Esophagus mucosa (tissue), 1 donor: ENCODE data around the gene FBXO15. TPM values are rescaled to one million over a fixed set of nuclear protein-coding genes. Genes with fewer than 3 reads are reported as not detected.

Source experiments
- ATAC-seq: fragments of 200-7000 bp; cut with Tn5 transposase; one replicate; pipeline ENCODE4 v1.9.1; 2020
- total RNA-seq: library from RNA; stranded (reverse); gene quantifications from one replicate; pipeline ENCODE4 v1.2.4, GENCODE V29; 2023
- donor health status: DM: yes; HTN: yes; CAD: no.

The FBXO15 gene, protein sequence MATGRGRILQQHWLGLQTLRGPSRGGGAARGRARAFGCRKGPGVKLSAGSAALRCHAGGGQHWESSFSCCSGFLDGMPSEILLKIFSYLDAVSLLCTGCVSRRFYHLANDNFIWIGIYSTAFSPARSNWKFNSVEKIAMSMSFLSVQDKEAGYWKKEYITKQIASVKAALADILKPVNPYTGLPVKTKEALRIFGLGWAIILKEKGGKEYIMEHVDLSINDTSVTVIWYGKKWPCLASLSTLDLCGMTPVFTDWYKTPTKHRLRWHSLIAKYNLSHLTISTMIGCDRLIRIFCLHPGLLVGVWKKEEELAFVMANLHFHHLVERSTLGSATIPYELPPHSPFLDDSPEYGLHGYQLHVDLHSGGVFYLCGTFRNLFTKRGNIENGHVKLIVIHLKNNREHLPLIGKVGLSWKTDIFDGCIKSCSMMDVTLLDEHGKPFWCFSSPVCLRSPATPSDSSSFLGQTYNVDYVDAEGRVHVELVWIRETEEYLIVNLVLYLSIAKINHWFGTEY
- total RNA-seq, result 0.76 TPM

DNA sequence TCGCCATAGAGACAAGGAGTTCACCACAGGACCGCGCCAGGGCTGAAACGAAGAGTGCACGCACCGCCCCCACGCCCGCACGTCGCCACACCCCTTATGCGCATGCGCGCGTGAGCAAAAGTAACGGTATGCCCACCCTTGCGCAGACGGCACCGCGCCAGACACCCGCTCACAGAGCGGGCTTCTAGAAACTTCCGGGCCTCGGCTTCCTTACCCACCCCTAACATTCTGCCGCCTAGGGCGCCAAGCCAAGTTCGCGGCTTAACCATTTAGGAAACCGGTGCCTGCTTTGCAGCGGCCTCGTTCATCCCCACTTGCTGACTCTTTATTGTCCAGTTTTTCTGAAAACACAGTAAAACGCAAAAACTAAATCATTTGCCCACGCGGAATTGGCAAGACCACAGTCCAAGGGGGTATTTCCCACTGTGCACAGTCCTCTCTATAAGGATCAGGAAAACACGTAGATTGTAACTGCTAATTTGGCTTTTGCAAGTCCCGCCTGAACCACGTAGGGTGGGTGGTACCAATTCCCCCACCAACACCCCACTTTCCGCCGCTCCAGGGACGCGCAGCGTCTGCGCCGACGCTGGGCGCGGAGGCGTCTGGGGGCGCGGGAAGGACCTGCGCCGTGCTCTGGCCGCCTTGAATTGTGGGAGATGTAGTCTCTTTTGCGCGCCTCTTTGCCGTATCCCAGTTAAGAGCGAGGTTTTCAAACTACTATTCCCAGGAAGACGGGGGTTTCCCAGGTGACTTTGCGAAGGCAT is at the start of gene FBXO15, which contains the start of gene TIMM21:
FBXO15 (minus strand) TSS at position 56 of the 764 bp plus-strand sequence; CDS start at position 7, 49 bp downstream.
TIMM21 (plus strand) TSS at position 745 of the 764 bp plus-strand sequence. CDS start 286 bp downstream, outside the sequence.
- peak; percentile 98 for ATAC-seq

DNA sequence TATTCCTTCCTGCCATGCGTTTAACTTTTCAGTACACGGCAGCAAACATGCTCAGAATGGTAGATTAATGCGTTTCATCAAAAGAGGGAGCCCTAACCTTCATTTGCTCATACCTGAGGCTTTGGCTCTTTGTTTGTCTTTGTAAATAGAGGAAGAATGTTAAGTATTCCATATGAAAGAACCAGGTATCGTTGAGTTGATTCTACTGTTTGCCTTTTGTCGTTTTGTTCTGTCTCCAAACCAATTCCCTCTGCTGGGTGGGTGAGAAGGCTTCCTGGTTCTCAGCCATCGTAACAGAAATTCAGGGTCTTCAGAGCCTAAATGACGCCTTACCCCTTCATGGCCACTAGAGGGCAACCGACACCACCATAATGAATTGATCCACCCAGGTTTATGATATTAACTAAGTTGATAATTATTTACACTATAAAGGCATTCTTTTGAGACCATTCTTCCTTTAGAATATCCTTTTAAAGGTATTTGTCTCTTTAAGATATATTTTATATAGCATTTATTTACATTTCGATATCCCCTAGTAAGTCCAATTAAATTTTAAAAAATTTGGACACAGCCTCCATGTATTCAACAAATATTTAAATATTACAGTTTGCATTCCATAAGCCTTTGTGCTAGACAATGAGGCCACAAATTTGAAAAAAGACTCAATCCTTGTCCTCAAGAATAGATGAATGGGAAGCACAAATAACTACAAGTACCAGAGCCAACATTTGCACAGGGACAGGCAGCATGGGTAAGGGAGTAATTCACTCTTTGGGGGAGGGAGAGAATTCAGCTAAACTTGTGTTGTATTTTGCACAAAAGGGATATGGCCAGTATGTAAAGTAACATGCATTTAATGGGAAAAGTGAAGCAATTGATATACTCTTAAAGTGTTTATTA is 48.8 kb upstream of the FBXO15 start:
- peak; percentile 74 for ATAC-seq

DNA sequence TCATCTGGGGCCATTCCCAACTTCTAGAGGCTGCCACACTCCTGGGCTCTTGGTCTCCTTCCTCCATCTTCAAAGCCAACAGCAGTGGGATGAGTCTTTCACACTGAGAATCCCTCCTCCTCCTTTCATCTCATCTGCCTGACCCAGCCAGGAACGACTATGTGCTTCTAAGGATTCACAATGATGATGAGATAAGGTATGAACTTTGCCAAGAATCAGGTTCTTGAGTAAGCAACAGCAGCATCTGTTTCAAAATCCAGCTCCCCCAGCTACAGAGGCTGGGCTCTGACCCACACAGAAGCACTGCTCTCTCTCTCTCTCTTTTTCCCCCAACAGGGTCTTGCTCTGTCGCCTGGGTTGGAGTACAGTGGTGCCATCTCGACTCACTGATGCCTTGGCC is 47.1 kb upstream of the FBXO15 start:
- ATAC-seq, result no peak

DNA sequence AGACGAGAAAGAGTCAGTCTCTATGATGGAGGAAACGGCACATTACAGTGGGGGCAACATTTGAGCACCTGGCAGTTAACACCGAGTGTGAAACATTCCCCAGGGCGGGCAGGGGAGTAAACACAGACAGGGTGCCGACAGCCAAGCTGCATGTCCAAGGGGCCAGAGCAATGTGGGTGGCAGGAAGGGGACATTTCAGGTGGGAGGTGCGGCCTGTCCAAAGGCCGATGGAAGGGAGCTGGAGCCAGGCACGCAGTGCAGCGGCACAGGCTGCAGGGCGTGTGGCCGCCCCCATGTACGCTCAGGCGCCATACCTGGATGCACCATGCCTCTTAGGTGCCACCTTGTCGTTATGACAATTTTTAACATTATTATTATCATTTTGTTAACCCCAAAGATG is 43.9 kb upstream of the FBXO15 start:
- ATAC-seq, result no peak

DNA sequence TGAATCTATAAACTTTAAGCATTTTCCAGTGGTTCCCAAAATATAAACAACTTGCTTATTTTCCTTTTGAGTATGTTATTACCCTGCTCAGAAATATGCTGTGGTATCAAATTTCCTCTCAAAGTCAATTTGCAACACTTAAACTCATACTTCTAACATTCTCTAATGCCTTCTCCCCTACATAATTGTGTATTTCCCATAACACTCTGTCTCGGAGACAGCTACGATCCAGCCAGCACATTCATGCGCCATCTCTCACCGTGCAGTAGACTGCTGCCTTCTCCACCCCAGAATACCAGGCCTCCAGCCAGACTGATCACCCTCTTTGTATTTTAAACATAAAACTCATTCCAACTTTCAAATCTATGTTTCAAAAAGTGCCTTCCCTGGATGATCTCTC is 42.5 kb upstream of the FBXO15 start:
- no peak for ATAC-seq

DNA sequence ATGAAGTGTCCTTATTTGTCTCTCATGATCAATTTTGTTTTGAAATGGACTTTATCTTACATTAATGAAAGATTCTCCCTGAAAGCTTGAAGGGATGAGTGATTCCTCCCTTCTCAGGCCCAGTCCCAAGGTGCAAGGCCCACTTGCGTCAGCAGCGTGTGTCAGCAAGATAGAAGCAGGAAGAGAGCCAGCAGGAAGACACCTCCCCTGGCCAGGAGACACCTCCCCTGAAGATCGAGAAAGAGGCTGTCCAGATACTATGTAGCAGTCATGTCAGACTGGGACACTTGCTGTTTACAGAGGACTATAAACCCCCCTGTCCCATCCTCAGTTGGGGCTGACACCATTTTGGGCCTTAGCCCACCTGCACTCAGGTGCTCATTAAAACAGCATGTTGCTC is 39.0 kb upstream of the FBXO15 start:
- ATAC-seq, result no peak

DNA sequence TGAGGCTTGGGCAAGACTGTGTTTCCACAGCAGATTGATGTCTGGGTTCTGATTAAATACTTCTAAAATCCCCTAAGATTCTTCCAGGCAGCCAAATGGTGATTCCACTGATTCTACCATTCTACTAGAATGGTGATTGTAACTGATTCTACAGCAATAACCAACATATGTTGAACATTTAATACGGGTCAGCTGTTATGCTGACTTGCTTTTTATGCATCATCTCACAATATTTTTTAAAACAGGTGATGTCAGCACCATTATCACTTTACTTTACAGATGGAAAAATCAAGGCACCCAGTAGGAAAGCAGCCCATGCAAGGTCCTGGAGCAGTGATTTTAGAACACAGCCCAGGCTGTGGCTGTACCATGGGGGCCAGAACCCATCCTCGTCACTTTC is 38.2 kb upstream of the FBXO15 start:
- ATAC-seq, result no peak

DNA sequence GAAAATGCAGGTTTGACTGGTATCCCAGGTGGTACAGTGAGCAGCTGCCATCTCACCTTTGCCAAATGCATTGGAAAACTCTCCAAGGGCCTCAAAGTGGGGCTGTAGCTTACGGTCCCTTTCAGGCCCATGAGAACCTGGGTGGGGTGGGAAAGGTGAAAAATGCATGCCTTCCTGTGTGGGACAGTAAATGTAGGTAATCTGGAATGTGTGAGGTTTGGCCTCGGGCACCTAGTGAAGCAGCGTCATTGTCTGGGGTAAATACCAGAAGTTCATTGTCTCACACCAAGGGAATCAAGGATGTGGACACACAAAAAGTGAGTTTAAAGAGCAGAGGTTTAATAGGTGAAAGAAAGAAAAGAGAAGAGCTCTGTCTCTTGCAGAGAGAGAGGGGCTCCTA is 37.2 kb upstream of the FBXO15 start:
- peak; percentile 37 for ATAC-seq

DNA sequence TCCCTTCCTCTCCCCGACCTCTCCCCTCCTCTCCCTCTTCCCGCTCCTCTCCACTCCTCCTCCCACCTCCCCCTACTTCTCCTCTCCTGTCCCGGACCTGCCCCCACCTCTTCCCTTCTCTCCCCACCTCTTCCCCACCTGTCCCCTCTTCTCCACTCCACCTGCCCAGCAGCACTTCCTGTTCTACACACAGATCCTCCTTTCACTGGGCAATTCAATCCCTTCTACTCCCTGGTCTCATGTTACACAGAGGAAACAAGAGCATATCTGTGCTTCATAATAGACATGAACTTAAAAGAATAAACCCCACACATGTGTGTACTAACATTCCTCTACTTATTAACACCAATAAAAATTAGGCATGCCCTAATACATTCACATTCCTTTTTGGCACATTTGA is 35.5 kb upstream of the FBXO15 start:
- no peak for ATAC-seq

DNA sequence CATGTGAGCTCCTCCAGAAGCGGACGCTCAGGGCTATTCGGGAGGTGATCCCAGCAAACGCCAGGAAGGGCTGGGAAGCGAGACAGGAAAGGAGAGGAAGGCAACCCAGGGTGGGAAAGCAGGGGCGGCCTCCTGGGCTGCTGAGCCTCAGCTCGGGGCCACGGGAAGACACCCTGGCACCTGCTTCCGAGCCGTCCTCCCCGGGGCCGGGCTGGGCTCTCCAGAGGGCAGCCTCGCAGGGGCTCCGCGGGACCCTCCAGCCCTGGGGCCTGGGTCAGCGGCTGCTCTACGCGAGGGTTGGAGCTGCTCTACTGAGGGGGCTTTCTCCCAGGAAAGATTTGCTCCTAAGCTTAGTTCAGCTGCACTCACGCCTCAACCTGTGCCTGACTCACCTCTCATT is 34.7 kb upstream of the FBXO15 start:
- no peak for ATAC-seq

DNA sequence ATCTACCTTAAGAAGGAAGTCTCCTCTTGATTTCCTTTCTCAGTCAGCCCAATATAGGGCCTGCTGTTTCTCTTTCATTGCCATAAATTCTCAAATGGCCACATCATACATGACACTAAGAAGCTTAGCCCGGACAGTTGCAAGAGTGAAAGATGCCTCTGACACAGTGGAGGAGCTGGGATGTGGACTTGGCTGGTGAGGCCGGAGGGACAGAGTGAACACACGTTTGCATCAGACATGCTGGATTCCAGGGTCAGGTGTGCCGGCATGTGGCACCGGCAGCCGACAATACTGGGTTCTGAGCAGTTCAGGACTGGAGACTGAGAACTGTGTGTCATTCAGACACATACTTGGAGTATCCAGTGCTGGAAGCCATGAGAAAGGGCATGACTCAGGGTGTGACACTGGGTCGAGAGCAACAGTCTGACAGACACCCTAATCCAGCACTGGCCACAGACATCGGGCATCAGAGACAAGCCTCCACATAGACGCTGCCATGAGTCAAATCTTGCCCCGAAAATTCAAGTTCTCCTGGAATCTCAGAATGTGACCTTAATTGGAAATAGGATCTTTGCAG is 32.1 kb upstream of the FBXO15 start:
- ATAC-seq, result no peak

DNA sequence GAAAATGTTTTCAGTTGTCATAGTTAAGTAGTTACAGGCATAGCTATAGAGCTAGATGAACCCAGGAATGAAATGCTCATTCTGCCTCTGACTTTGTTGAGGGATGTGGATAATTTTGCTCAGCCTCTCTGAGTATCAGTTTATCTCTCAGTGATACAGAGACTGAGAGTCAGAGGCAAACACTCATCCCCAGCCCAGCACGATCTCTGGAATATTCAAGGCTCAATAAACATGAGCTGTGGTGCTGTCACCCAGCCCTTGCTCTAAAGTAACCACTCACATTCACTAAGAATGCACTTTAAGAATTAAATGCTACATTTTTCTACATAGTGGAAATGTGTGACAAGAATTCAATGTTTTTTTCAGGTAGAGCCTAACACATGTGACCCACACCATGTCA is 31.2 kb upstream of the FBXO15 start:
- no peak for ATAC-seq

DNA sequence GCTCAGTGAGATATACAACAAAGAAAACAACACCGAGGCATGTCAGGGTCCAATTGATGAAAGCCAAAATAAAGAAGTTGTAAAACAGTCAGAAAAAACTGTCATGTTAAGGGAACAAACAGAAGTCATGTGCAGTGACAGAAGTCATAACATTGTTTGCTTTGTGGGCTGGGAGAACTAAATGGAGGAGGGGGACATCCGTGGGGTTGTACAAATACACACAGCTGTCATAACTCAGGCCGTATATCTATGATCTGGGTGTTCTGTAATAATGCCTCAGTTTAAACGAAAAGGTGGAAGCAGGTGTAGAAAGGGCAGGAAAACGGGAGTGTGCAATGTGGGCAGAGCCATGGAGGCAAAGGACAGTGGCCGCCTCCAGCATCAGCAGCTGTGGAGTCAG is 28.0 kb upstream of the FBXO15 start:
- no peak for ATAC-seq

DNA sequence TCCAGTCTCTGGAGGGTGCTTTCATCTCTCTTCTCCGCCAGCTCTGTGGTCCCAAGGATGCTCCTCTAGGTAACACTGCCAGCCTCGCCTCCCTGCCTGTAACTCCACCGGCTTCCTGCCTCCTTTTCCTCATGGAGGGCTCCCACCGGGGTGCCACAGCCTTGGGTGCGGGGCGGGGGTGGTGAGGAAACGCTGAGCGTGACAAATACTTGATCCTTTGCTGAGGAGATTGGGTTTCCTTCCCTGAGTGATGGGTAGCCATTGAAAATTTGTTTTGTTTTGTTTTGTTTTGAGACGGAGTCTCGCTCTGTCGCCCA is 25.8 kb upstream of the FBXO15 start:
- no peak for ATAC-seq

DNA sequence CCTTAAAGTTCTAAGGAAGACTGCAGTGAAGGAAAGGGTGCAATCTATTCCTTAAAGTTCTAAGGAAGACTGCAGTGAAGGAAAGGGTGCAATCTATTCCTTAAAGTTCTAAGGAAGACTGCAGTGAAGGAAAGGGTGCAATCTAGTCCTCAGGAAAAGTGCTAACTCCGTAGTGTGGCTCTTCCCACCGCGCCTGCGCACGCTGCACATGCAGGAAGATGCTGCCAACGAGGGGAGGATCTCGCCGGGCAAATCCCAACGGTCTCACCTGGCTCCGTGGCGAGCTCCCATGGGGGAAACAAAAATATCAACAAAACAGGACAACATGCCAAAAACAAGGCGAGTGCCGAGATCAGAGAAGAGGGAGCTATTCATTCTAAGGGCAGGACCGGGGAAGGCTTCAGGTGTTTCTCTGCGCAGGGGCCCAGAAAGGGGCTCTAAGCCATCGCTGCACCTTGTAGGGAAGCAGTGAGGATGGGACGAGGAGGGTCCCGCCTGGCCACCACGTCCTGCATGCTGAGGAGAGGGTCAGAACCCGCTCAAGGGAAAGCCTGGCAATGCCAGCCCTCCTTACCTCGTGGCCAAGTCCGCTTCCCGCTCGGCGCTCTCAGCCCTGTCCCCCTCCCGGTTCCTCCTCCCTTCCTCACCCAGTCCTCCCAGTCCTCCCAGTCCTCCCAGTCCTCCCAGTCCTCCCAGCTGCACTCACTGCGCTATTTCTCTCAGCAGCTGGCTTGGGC is 25.2 kb upstream of the FBXO15 start:
- ATAC-seq, result no peak

DNA sequence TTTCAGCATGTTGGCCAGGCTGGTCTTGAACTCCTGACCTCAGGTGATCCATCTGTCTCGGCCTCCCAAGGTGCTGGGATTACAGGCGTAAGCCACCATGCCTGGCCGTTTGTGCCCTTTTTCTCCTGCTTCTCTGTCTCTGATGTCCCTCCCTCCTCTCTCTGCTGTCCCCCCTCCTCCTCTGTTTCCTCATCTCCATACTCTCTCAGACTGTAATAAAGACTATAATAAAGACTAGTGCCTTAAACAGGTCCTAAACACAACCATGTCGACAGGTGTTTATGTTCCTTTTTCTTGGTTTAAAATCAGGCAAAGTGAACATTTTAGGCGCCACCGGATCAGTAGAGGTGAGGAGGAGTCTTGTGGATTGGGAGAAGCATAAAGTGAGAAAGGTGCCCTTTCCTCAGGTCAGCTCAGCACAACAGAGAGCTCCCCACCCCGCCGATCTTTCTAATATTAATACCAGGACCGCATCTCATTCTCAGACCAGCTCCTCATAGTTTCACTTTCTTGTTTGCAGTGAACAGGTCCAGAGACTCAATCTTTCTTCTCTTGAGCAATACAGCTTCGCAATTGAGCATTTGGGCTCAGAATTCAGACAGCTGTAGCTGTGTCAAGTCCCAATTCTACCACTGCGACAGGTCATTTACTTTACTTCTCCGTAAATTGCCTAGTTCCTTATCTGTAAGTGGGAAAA is 24.4 kb upstream of the FBXO15 start:
- no peak for ATAC-seq

DNA sequence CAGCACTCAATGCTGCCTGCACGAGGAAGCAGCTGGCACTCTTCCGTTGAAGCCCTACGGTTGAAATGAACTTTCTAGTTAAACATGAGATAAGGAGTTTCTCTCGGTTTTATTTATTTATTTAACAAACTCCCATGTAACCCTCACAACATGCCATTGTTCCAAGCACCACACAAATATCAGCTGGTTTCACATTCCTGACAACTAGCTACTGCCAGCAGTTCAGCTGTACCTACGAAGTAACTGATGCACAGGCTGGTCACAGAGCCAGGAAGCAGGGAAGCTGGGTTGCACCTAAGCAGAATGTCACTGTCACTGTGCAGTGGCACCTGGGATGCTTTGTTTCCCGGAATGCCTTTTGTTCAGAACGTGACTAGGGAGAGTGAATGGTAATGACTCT is 18.8 kb upstream of the FBXO15 start:
- ATAC-seq, result no peak

DNA sequence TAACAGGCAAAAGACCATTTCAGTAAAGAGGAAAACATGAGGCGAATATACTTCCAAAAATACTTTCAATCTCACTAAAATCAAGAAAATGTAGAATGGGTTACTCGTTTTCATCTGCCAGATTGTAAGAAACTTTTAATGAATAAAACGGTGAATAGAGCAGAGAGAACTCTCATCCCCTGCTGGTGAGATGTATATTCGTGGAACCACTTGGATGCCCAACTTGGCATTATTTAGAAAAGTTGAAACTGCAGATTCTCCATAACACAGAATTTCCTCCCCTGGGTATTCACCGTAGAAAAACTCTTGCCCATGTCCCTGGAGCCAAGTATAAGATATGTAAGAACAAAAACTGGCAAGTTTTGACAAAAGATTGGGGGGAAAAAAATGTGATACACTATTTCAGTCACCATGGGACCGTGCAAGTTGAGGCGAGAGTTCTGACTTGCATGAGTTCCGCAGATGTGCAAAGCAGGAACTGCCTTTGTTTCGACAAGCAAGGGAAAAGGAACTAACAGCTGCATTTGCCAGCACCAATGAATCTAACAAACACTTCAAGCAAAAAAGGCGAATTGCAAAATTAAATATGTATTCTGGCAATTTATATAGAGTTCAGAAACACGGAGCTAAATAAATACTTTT is 15.5 kb upstream of the FBXO15 start:
- ATAC-seq, result peak; percentile 57

DNA sequence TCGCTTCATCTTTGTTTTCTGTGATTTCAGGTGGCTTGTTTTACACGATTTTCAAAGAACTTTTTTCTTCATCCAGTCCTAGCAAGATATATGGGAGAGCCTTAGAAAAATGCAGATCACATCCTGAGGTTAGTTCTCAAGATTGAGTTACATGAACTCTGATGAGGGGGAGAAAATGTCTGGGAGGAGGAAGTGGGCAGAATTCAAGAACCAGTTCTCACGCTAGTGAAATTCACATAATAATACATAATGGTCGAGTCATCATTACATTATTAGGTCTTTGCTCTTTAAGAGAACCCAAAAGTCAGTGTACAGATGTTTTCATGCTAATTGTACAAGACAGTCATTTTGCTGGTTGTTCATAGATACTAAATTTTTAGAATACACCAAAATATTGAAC is 7.6 kb upstream of the FBXO15 start:
- no peak for ATAC-seq

DNA sequence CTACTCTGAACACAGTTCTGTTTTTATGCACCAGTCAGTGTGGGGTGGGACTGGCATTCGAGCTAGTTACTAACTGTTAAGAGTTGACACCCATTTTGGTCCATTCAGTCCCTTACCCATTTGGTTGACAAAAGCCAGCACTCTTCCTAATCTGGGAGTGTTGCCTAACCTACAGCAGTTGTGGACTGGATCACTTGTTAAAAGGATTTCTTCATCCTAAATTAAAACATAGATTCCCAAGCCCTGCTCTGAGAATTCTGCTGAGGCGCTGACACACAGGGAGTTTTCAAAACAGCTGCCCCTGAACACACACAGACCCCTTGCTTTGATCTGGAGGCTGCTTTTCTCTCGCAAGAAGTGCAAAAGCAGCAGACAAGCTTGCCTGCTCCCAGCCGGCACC is 7.1 kb upstream of the FBXO15 start:
- ATAC-seq, result no peak

DNA sequence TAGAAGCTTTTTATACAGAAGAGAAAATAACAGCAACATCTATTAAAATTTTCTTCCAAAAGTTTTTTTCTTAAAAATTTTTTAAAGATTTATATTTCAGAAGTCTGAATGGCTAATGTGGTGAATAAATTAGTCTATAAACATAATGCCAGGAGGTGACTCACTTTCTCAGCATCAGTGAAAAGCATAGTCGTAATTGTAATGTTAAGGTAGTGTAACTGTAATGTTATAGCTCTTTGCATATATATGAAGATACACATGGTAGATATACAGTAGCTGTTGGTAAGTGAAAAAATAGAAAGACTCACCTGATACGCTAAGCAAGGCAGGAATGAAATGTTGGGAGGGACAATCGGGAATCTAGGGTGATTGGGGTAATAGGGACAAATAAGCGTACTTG is 6.2 kb upstream of the FBXO15 start:
- ATAC-seq, result no peak
